Breast epithelium (tissue), 3 donors: ENCODE measurements around the gene AKAP10.

Experiments used
- POLR2AphosphoS5 ChIP-seq, 3 donors: sonication (generic); formaldehyde crosslinking; IDR thresholded peaks; one replicate each; pipeline ENCODE4 v1.6.1; 2017; ENCODE audit warnings: antibody characterized with exemption in 3 of 3
- TF ChIP-seq, protein P1 (sequence below), 3 donors: fragments of 450-650 bp; IDR thresholded peaks; one replicate each; pipeline ENCODE4 v1.5.1; 2016 to 2017; ENCODE audit warnings: antibody characterized with exemption in 3 of 3, mild to moderate bottlenecking in 3 of 3, moderate library complexity in 3 of 3

DNA sequence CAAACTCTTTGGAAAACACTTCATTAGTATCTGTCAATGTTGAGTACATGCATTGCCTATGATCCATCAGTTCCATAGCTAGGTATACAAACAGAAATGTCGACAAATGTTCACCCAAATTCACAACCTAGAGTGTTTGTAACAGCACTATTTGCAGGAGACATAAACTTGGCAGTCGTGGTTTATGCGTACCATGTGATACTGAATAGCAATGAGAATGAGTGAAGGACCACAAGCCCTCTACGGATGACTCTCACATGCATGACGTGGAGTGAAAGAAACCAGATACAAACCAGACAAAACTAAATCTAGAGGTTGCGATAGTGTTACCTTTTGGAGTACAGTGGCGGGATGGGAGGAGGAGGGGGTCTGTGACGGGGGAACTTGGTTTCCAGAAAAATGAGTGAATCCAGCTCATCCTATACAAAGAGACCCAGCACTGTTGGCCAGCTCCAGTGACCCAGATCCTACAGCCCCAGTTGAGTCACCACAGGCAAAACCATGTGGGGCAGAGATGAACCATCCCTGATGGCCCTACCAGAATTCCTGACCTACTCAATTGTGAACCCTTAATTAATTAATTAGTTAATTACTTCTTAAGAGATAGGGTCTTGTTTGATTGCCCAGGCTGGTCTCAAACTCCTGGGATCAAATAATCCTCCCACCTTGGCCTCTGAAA lies 94.0 kb downstream of the AKAP10 start:
- TF ChIP-seq, protein P1, sequence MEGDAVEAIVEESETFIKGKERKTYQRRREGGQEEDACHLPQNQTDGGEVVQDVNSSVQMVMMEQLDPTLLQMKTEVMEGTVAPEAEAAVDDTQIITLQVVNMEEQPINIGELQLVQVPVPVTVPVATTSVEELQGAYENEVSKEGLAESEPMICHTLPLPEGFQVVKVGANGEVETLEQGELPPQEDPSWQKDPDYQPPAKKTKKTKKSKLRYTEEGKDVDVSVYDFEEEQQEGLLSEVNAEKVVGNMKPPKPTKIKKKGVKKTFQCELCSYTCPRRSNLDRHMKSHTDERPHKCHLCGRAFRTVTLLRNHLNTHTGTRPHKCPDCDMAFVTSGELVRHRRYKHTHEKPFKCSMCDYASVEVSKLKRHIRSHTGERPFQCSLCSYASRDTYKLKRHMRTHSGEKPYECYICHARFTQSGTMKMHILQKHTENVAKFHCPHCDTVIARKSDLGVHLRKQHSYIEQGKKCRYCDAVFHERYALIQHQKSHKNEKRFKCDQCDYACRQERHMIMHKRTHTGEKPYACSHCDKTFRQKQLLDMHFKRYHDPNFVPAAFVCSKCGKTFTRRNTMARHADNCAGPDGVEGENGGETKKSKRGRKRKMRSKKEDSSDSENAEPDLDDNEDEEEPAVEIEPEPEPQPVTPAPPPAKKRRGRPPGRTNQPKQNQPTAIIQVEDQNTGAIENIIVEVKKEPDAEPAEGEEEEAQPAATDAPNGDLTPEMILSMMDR (IDR thresholded peaks at IDR 0.05) = no peak
- TF ChIP-seq POLR2AphosphoS5 (IDR thresholded peaks at IDR 0.05) = no peak
